H9 (cell line): ENCODE results near the gene MACC1. TPM values are rescaled to one million over a fixed set of nuclear protein-coding genes. Genes with fewer than 3 reads are reported as not detected.

Experiments used
- DNase-seq: peaks from one replicate; pipeline ENCODE4 v3.0.0-alpha.2; 2017
- H2AFZ ChIP-seq: one replicate; pipeline ENCODE4 v1.6.1; 2013; ENCODE audit warnings: mild to moderate bottlenecking, low read length, control low read depth, moderate library complexity
- H2AK5ac ChIP-seq: 2 replicates; pipeline ENCODE4 v1.6.1; 2013; ENCODE audit warnings: low read length, control low read depth, mixed read lengths; ENCODE audit not compliant: insufficient read length
- H2BK120ac ChIP-seq: one replicate; pipeline ENCODE4 v1.6.1; 2013; ENCODE audit warnings: low read depth, mild to moderate bottlenecking, low read length, control low read depth, inconsistent platforms; ENCODE audit not compliant: poor library complexity, severe bottlenecking
- H2BK12ac ChIP-seq: 2 replicates; pipeline ENCODE4 v1.6.1; 2013; ENCODE audit warnings: low read length, control low read depth, mixed read lengths, low read depth; ENCODE audit not compliant: insufficient read length
- H2BK15ac ChIP-seq: 2 replicates; pipeline ENCODE4 v1.6.1; 2013; ENCODE audit warnings: low read depth, low read length, control low read depth
- H2BK20ac ChIP-seq: one replicate; pipeline ENCODE4 v1.6.1; 2013; ENCODE audit warnings: low read depth, mild to moderate bottlenecking, low read length, control low read depth, inconsistent platforms; ENCODE audit not compliant: poor library complexity, severe bottlenecking
- H2BK5ac ChIP-seq: 2 replicates; pipeline ENCODE4 v1.6.1; 2013; ENCODE audit warnings: low read length, control low read depth, mixed read lengths; ENCODE audit not compliant: insufficient read length
- H3K14ac ChIP-seq: 2 replicates; pipeline ENCODE4 v1.6.1; 2013; ENCODE audit warnings: low read length, control low read depth; ENCODE audit not compliant: insufficient read depth
- H3K18ac ChIP-seq: 2 replicates; pipeline ENCODE4 v1.6.1; 2013; ENCODE audit warnings: low read depth, mild to moderate bottlenecking, mixed read lengths, low read length, control low read depth; ENCODE audit not compliant: insufficient read length
- H3K23ac ChIP-seq: 2 replicates; pipeline ENCODE4 v1.6.1; 2013; ENCODE audit warnings: low read length, control low read depth, mixed read lengths, low read depth; ENCODE audit not compliant: insufficient read length
- H3K23me2 ChIP-seq: 2 replicates; pipeline ENCODE4 v1.6.1; 2013; ENCODE audit warnings: low read depth, mild to moderate bottlenecking, mixed read lengths, low read length, control low read depth; ENCODE audit not compliant: insufficient read length, poor library complexity, severe bottlenecking
- H3K27ac ChIP-seq: 2 replicates; pipeline ENCODE4 v1.5.1; 2013; ENCODE audit warnings: low read length, control low read depth, mixed read lengths, low read depth; ENCODE audit not compliant: insufficient read length
- H3K27me3 ChIP-seq: 2 replicates; pipeline ENCODE4 v1.6.1; 2013; ENCODE audit warnings: low read length, control low read depth, inconsistent platforms; ENCODE audit not compliant: insufficient read depth
- H3K4ac ChIP-seq: 2 replicates; pipeline ENCODE4 v1.6.1; 2013; ENCODE audit warnings: low read depth, mild to moderate bottlenecking, control low read depth, inconsistent platforms, low read length, moderate library complexity
- H3K4me1 ChIP-seq: 2 replicates; pipeline ENCODE4 v1.6.1; 2013; ENCODE audit warnings: low read length, control low read depth, inconsistent platforms; ENCODE audit not compliant: insufficient read depth
- H3K4me2 ChIP-seq: 2 replicates; pipeline ENCODE4 v1.6.1; 2013; ENCODE audit warnings: low read length, control low read depth, mixed read lengths; ENCODE audit not compliant: insufficient read length, insufficient read depth
- H3K56ac ChIP-seq: 2 replicates; pipeline ENCODE4 v1.6.1; 2013; ENCODE audit warnings: low read depth, mild to moderate bottlenecking, mixed read lengths, low read length, control low read depth; ENCODE audit not compliant: insufficient read length
- H3K79me1 ChIP-seq: 2 replicates; pipeline ENCODE4 v1.6.1; 2013; ENCODE audit warnings: low read depth, mild to moderate bottlenecking, moderate library complexity, low read length, control low read depth, inconsistent platforms; ENCODE audit not compliant: insufficient read depth, poor library complexity, severe bottlenecking
- H3K79me2 ChIP-seq: 2 replicates; pipeline ENCODE4 v1.6.1; 2013; ENCODE audit warnings: low read length, control low read depth, inconsistent platforms; ENCODE audit not compliant: insufficient read depth
- H3K9ac ChIP-seq: 2 replicates; pipeline ENCODE4 v1.6.1; 2013; ENCODE audit warnings: low read length, control low read depth, mixed read lengths; ENCODE audit not compliant: insufficient read length; ENCODE audit errors: extremely low read depth
- H3K9me3 ChIP-seq: one replicate; pipeline ENCODE4 v1.6.1; 2013; ENCODE audit warnings: low read depth, low read length, inconsistent platforms; ENCODE audit not compliant: control insufficient read depth
- H3T11ph ChIP-seq: one replicate; pipeline ENCODE4 v1.6.1; 2013; ENCODE audit warnings: mild to moderate bottlenecking, low read length, control low read depth, inconsistent platforms
- H4K20me1 ChIP-seq: one replicate; pipeline ENCODE4 v1.6.1; 2013; ENCODE audit not compliant: control insufficient read depth, insufficient read length, insufficient read depth
- H4K5ac ChIP-seq: 2 replicates; pipeline ENCODE4 v1.6.1; 2013; ENCODE audit warnings: low read depth, mild to moderate bottlenecking, mixed read lengths, low read length, control low read depth; ENCODE audit not compliant: insufficient read length
- H4K8ac ChIP-seq: replicated peaks from 2 replicates; pipeline ENCODE4 v1.6.1; 2013; ENCODE audit warnings: low read length, control low read depth, mixed read lengths, low read depth; ENCODE audit not compliant: insufficient read length
- H4K91ac ChIP-seq: 2 replicates; pipeline ENCODE4 v1.6.1; 2013; ENCODE audit warnings: low read depth, mild to moderate bottlenecking, moderate library complexity, mixed read lengths, low read length, control low read depth; ENCODE audit not compliant: insufficient read length
- H3K27ac Mint-ChIP-seq, 3 experiments: 2 replicates in 2 of 3; 3 replicates in 1 of 3; pipeline ENCODE4 v1.8.0; 2020 to 2021; ENCODE audit warnings: mixed read lengths in 3 of 3, mild to moderate bottlenecking in 1 of 3, moderate library complexity in 1 of 3
- H3K27me3 Mint-ChIP-seq: 2 replicates; pipeline ENCODE4 v1.8.0; 2021; ENCODE audit warnings: low read depth, mild to moderate bottlenecking, moderate library complexity, mixed read lengths
- H3K36me3 Mint-ChIP-seq, 3 experiments: 2 replicates in 2 of 3; 3 replicates in 1 of 3; pipeline ENCODE4 v1.8.0; 2020 to 2021; ENCODE audit warnings: low read depth in 3 of 3, mixed read lengths in 3 of 3; ENCODE audit not compliant: insufficient read depth in 1 of 3
- H3K4me1 Mint-ChIP-seq, 2 experiments: 2 replicates each; pipeline ENCODE4 v1.8.0; 2020; ENCODE audit warnings: mixed read lengths in 2 of 2
- H3K4me3 Mint-ChIP-seq, 2 experiments: 2 replicates in 1 of 2; 3 replicates in 1 of 2; pipeline ENCODE4 v1.8.0; 2020 to 2021; ENCODE audit warnings: mild to moderate bottlenecking in 2 of 2, mixed read lengths in 2 of 2, moderate library complexity in 1 of 2
- H3K9me3 Mint-ChIP-seq, 2 experiments: 2 replicates in 1 of 2; 3 replicates in 1 of 2; pipeline ENCODE4 v1.8.0; 2020; ENCODE audit warnings: mild to moderate bottlenecking in 2 of 2, mixed read lengths in 2 of 2, moderate library complexity in 1 of 2
- CTCF ChIP-seq: fragments of 200-600 bp; sonication (generic); conservative IDR thresholded peaks from 3 replicates; pipeline ENCODE4 v1.8.0; 2021; ENCODE audit warnings: antibody characterized with exemption, mild to moderate bottlenecking
- WGBS: extraction: QIAGEN DNeasy Blood & Tissue Kit; methylation state at CpG from one replicate; pipeline ENCODE4 v1.1.7; 2013; ENCODE audit warnings: missing lambda C conversion rate, low lambda C conversion rate, mixed read lengths; ENCODE audit not compliant: insufficient read length; ENCODE audit errors: extremely low coverage; 5-methylcytosine and 5-hydroxymethylcytosine counted together
- total RNA-seq: library from RNA; stranded (reverse); gene quantifications from 2 replicates; pipeline ENCODE4 v1.2.1, GENCODE V29; 2021

MACC1 gene
- total RNA-seq, 1 experiment from 2014 or later: 11.0 TPM

GRCh38 chr7:20249920-20250319, 32.7 kb upstream of the MACC1 start:
- Histone ChIP-seq H3K27me3 (no peaks in the 10 kb centered on the region), H4K8ac (no peak overlapping the region), H3K23me2 (no peaks in the 10 kb centered on the region), H3K27ac (no peak overlapping the region), H2AFZ (no peak overlapping the region), H2BK15ac (no peak overlapping the region), H3K23ac (no peak overlapping the region), H2BK20ac (no peak overlapping the region), H3K18ac (no peak overlapping the region), H3K79me1 (no peaks in the 10 kb centered on the region), H3K14ac (no peak overlapping the region), H3K4ac (no peak overlapping the region), H2BK120ac (no peak overlapping the region), H3K56ac (no peak overlapping the region), H2AK5ac (no peak overlapping the region), H3K9ac (no peak overlapping the region), H2BK5ac (no peak overlapping the region), H3K79me2 (no peaks in the 10 kb centered on the region), H3K4me2 (no peak overlapping the region), H3K4me1 (no peaks in the 10 kb centered on the region; the same call in 1 of the 2 replicates), H4K91ac (no peak overlapping the region), H4K5ac (no peak overlapping the region), H3K9me3 (no peaks in the 10 kb centered on the region), H4K20me1 (no peaks in the 10 kb centered on the region), H3T11ph (no peak overlapping the region), H2BK12ac (no peak overlapping the region)
- peaks cover 9 to 13% of the 10 kb centered on the region in 2 experiments for H3K4me1 Mint-ChIP-seq
- H3K4me3 Mint-ChIP-seq: no peak overlapping the region
- no peak for TF ChIP-seq CTCF
- no peak for DNase-seq
- no peak overlapping the region for H3K27ac Mint-ChIP-seq
- no peaks in the 10 kb centered on the region for H3K27me3 Mint-ChIP-seq
- no CpG with 5 or more reads among the region's 1 CpG for WGBS
- no peaks in the 10 kb centered on the region for H3K9me3 Mint-ChIP-seq
- H3K36me3 Mint-ChIP-seq: no peaks in the 10 kb centered on the region
